Immature natural killer cell (primary cell): ENCODE results near the gene STMP1. TPM values are rescaled to one million over a fixed set of nuclear protein-coding genes. Genes with fewer than 3 reads are reported as not detected.

Experiments used
- polyA plus RNA-seq, 3 donors: library from polyadenylated mRNA; unstranded; fragments of 300-500 nt; fragmentation: Illumina TruSeq; gene quantifications; one replicate each; pipeline ENCODE4 v1.2.3, GENCODE V29; 2021

Gene STMP1
- polyA plus RNA-seq, 3 donors from 2014 or later, result 67.5 to 92.1 (median 74.8) TPM

Other genes with a start within 250 kb of the STMP1 start
- 10 to 100 TPM in 2 of 3 donors, 1 to 10 TPM in 1; 8.9 to 17.1 (median 10.8) TPM for gene CNOT4, start 152.4 kb upstream of the STMP1 start, polyA plus RNA-seq
- 10 to 100 TPM in 2 of 3 donors, 1 to 10 TPM in 1; 7.3 to 29.7 (median 15.5) TPM for gene NUP205, start 104.6 kb upstream of the STMP1 start, polyA plus RNA-seq
- gene SLC13A4, start 65.7 kb downstream of the STMP1 start, polyA plus RNA-seq, result not detected
- not detected for gene FAM180A, start 86.3 kb downstream of the STMP1 start, polyA plus RNA-seq